HepG2 (cell line): ENCODE data around the gene AGAP1. TPM values are rescaled to one million over a fixed set of nuclear protein-coding genes. Genes with fewer than 3 reads are reported as not detected.

Source experiments
- BORCS8-MEF2B ChIP-seq: sonication (generic); formaldehyde crosslinking; IDR thresholded peaks from 2 replicates; pipeline ENCODE4 v1.8.0; 2022; ENCODE audit warnings: mild to moderate bottlenecking, missing genetic modification reagents
- CENPBD1 ChIP-seq: sonication (generic); formaldehyde crosslinking; IDR thresholded peaks from 2 replicates; pipeline ENCODE4 v1.8.0; 2022; ENCODE audit warnings: missing genetic modification reagents, low read depth, mild to moderate bottlenecking, borderline replicate concordance
- CSRNP1 ChIP-seq: sonication (generic); formaldehyde crosslinking; IDR thresholded peaks from 2 replicates; pipeline ENCODE4 v1.8.1; 2023; ENCODE audit warnings: mild to moderate bottlenecking, missing genetic modification reagents
- FOXC1 ChIP-seq: sonication (generic); formaldehyde crosslinking; IDR thresholded peaks from 2 replicates; pipeline ENCODE4 v1.8.0; 2022; ENCODE audit warnings: mild to moderate bottlenecking, missing genetic modification reagents, borderline replicate concordance
- GABPB1 ChIP-seq: IDR thresholded peaks from 2 replicates; pipeline ENCODE4 v1.6.1; 2016; ENCODE audit warnings: mild to moderate bottlenecking, missing genetic modification reagents, moderate library complexity, missing compliant biosample characterization
- HMG20B ChIP-seq: conservative IDR thresholded peaks from 2 replicates; pipeline ENCODE4 v1.6.1; 2016; ENCODE audit warnings: missing genetic modification reagents, missing compliant biosample characterization
- SALL2 ChIP-seq: sonication (generic); formaldehyde crosslinking; IDR thresholded peaks from 2 replicates; pipeline ENCODE4 v1.8.1; 2023; ENCODE audit warnings: mild to moderate bottlenecking, missing genetic modification reagents, inconsistent platforms
- SAP130 ChIP-seq: IDR thresholded peaks from 2 replicates; pipeline ENCODE4 v1.6.1; 2016; ENCODE audit warnings: low read depth
- TEAD2 ChIP-seq: sonication (generic); formaldehyde crosslinking; IDR thresholded peaks from 2 replicates; pipeline ENCODE4 v1.9.0; 2021; ENCODE audit warnings: missing genetic modification reagents
- ZNF335 ChIP-seq: sonication (generic); formaldehyde crosslinking; IDR thresholded peaks from 2 replicates; pipeline ENCODE4 v1.4.0; 2020; ENCODE audit warnings: missing genetic modification reagents
- ZNF354B ChIP-seq: sonication (generic); formaldehyde crosslinking; IDR thresholded peaks from 2 replicates; pipeline ENCODE4 v1.8.0; 2022; ENCODE audit warnings: mild to moderate bottlenecking, missing genetic modification reagents
- ZNF572 ChIP-seq: sonication (generic); formaldehyde crosslinking; IDR thresholded peaks from 2 replicates; pipeline ENCODE4 v1.5.1; 2020; ENCODE audit warnings: mild to moderate bottlenecking, missing genetic modification reagents
- ZNF615 ChIP-seq: sonication (generic); formaldehyde crosslinking; IDR thresholded peaks from 2 replicates; pipeline ENCODE4 v1.5.0; 2020; ENCODE audit warnings: mild to moderate bottlenecking, missing genetic modification reagents, borderline replicate concordance
- ZNF775 ChIP-seq: sonication (generic); formaldehyde crosslinking; IDR thresholded peaks from 2 replicates; pipeline ENCODE4 v1.4.0; 2020; ENCODE audit warnings: missing genetic modification reagents, mild to moderate bottlenecking, moderate library complexity, borderline replicate concordance
- polyA plus RNA-seq, 8 experiments: library from polyadenylated mRNA; depleted of rRNA in 3 of 8; stranded (reverse) in 7 of 8; unstranded in 1 of 8; fragments of >200 nt; fragmentation: Illumina TruSeq in 4 of 8; extraction: Trizol in 4 of 8; gene quantifications; 2 replicates each; pipeline versions ENCODE4 v1.2.1 to v1.2.3, GENCODE V29; 2011 to 2016; ENCODE audit warnings: low read depth in 4 of 8, missing spikeins in 1 of 8, mixed read lengths in 1 of 8; ENCODE audit not compliant: insufficient read depth in 1 of 8
- total RNA-seq, 5 experiments: library from RNA; depleted of rRNA; stranded (reverse); fragments of >200 nt; fragmentation: Illumina TruSeq; extraction: Trizol; gene quantifications; 2 replicates each; pipeline ENCODE4 v1.2.3, GENCODE V29; 2016; ENCODE audit warnings: low read depth in 1 of 5
- TF ChIP-seq, protein P1 (sequence below): sonication (generic); formaldehyde crosslinking; IDR thresholded peaks from 2 replicates; pipeline ENCODE4 v1.4.0; 2020; ENCODE audit warnings: low read depth, missing genetic modification reagents
- TF ChIP-seq, protein P2 (sequence below): IDR thresholded peaks from 2 replicates; pipeline ENCODE4 v1.6.1; 2016; ENCODE audit warnings: mild to moderate bottlenecking, missing biosample characterization, missing genetic modification reagents
- TF ChIP-seq, protein P3 (sequence below): IDR thresholded peaks from 2 replicates; pipeline ENCODE4 v1.6.1; 2016; ENCODE audit warnings: missing genetic modification reagents, missing compliant biosample characterization
- TF ChIP-seq, protein P4 (sequence below): IDR thresholded peaks from 2 replicates; pipeline ENCODE4 v1.6.1; 2016; ENCODE audit warnings: missing biosample characterization, missing genetic modification reagents, low read depth
- TF ChIP-seq, protein P5 (sequence below): sonication (generic); formaldehyde crosslinking; IDR thresholded peaks from 2 replicates; pipeline ENCODE4 v1.8.0; 2022; ENCODE audit warnings: mild to moderate bottlenecking, missing genetic modification reagents, borderline replicate concordance

Gene AGAP1
- total and polyA plus RNA-seq, 2 of the 13 experiments (the other 11 are each of a cell fraction or from before 2014, with no cell fraction given) = 21.2 to 32.7 TPM

DNA sequence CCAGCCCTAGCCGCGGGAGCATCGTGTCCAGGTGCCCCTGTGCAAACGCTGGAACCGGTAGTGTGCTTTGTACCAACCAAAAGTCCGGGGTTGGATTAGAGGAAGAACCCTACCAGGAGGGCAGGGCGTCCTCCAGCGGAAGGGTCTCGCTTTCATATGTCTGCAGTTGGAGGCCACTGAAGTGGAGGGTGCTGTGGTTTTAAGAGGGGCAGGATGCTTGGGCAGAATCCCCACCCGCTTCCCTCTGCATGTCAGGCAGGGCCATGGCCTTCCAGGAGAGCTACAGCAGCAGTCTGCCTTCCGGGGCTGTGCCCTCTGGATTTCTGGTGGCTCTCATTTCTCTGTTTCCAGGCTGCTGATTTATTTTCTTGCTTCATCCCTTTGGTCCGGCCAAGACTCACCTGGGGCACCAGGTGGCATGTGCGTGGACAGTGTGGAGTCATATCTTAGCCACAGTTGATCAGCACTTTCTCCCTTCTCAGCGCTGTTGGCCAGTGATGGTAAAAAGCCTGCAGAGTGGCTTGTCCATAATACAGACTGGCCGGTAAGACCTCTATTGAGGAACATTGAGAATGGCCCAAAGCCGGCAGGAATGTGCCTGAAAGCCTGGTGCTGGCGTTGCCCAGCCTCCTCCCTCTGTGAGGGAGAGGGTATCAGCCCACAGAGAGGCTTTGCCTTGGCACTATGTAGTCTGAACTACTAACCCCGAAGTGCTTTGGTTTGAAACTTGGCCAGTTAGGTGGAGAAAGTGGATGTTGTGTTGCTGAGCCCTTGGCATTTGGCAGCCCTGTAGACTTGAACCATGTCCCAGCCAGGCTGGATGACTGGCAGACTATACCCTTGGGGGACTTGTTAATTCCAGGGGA, 1.8 kb downstream of the AGAP1 start (continued):
- TF ChIP-seq FOXC1 (no peak), ZNF572 (peak; percentile 66; the same call in 1 of the 2 replicates), ZNF335 (CRISPR knock-in tag) (no peak), ZNF615 (CRISPR knock-in tag) (no peak), BORCS8-MEF2B (no peak), SAP130 (CRISPR knock-in tag) (no peak; the same call in none of the 2 replicates), CSRNP1 (CRISPR knock-in tag) (no peak; the same call in 1 of the 2 replicates), CENPBD1 (CRISPR knock-in tag) (0 out of 2 replicates have a peak, but pooled peaks have one; percentile 45), GABPB1 (no peak), ZNF775 (no peak), HMG20B (CRISPR knock-in tag) (no peak), ZNF354B (CRISPR knock-in tag) (no peak), SALL2 (CRISPR knock-in tag) (no peak), TEAD2 (CRISPR knock-in tag) (no peak)
- TF ChIP-seq, protein P1, sequence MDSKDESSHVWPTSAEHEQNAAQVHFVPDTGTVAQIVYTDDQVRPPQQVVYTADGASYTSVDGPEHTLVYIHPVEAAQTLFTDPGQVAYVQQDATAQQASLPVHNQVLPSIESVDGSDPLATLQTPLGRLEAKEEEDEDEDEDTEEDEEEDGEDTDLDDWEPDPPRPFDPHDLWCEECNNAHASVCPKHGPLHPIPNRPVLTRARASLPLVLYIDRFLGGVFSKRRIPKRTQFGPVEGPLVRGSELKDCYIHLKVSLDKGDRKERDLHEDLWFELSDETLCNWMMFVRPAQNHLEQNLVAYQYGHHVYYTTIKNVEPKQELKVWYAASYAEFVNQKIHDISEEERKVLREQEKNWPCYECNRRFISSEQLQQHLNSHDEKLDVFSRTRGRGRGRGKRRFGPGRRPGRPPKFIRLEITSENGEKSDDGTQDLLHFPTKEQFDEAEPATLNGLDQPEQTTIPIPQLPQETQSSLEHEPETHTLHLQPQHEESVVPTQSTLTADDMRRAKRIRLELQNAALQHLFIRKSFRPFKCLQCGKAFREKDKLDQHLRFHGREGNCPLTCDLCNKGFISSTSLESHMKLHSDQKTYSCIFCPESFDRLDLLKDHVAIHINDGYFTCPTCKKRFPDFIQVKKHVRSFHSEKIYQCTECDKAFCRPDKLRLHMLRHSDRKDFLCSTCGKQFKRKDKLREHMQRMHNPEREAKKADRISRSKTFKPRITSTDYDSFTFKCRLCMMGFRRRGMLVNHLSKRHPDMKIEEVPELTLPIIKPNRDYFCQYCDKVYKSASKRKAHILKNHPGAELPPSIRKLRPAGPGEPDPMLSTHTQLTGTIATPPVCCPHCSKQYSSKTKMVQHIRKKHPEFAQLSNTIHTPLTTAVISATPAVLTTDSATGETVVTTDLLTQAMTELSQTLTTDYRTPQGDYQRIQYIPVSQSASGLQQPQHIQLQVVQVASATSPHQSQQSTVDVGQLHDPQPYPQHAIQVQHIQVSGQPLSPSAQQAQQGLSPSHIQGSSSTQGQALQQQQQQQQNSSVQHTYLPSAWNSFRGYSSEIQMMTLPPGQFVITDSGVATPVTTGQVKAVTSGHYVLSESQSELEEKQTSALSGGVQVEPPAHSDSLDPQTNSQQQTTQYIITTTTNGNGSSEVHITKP (CRISPR knock-in tag) = no peak
- TF ChIP-seq, protein P2, sequence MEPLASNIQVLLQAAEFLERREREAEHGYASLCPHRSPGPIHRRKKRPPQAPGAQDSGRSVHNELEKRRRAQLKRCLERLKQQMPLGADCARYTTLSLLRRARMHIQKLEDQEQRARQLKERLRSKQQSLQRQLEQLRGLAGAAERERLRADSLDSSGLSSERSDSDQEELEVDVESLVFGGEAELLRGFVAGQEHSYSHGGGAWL (CRISPR knock-in tag) = no peak
- TF ChIP-seq, protein P3, sequence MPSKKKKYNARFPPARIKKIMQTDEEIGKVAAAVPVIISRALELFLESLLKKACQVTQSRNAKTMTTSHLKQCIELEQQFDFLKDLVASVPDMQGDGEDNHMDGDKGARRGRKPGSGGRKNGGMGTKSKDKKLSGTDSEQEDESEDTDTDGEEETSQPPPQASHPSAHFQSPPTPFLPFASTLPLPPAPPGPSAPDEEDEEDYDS (CRISPR knock-in tag) = 0 out of 2 replicates have a peak, but pooled peaks have one; percentile 10
- TF ChIP-seq, protein P4, sequence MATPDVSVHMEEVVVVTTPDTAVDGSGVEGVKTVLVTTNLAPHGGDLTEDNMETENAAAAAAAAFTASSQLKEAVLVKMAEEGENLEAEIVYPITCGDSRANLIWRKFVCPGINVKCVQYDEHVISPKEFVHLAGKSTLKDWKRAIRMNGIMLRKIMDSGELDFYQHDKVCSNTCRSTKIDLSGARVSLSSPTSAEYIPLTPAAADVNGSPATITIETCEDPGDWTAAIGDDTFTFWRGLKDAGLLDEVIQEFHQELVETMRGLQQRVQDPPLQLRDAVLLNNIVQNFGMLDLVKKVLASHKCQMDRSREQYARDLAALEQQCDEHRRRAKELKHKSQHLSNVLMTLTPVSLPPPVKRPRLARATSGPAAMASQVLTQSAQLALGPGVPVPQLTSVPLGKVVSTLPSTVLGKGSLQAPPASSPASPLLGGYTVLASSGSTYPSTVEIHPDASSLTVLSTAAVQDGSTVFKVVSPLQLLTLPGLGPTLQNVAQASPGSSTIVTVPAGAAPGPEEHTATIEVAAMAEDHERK (CRISPR knock-in tag) = no peak
- TF ChIP-seq, protein P5, sequence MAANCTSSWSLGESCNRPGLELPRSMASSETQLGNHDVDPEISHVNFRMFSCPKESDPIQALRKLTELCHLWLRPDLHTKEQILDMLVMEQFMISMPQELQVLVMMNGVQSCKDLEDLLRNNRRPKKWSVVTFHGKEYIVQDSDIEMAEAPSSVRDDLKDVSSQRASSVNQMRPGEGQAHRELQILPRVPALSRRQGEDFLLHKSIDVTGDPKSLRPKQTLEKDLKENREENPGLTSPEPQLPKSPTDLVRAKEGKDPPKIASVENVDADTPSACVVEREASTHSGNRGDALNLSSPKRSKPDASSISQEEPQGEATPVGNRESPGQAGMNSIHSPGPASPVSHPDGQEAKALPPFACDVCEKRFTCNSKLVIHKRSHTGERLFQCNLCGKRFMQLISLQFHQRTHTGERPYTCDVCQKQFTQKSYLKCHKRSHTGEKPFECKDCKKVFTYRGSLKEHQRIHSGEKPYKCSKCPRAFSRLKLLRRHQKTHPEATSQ (CRISPR knock-in tag) = no peak
